HG02885 (cell line): ENCODE measurements around the gene SF3A2.

Experiments used
- ATAC-seq: cut with Tn5 transposase; IDR thresholded peaks from one replicate; pipeline ENCODE4 v1.9.1; 2021; ENCODE audit warnings: mild to moderate bottlenecking; ENCODE audit not compliant: unreplicated experiment, poor library complexity

SF3A2 gene

GRCh38 chr19:2207008-2207407 is 29.6 kb upstream of the SF3A2 start:
- ATAC-seq, result no peak

- no peak for ATAC-seq
These were observed 28.4 kb upstream of the SF3A2 start for GRCh38 chr19:2207991-2208860.

- ATAC-seq, result no peak
These were observed 27.6 kb upstream of the SF3A2 start for GRCh38 chr19:2208975-2209374.

- no peak for ATAC-seq
These were observed 27.2 kb upstream of the SF3A2 start for GRCh38 chr19:2209408-2209807.

- no peak for ATAC-seq
These were observed 26.4 kb upstream of the SF3A2 start for GRCh38 chr19:2210206-2210605.

- ATAC-seq, result no peak
These were observed 25.5 kb upstream of the SF3A2 start for GRCh38 chr19:2210987-2211740.

- ATAC-seq, result no peak
These were observed 23.5 kb upstream of the SF3A2 start for GRCh38 chr19:2212861-2213711.

- no peak for ATAC-seq
These were observed 22.8 kb upstream of the SF3A2 start for GRCh38 chr19:2213799-2214198.

GRCh38 chr19:2214251-2214650 is 22.4 kb upstream of the SF3A2 start:
- ATAC-seq, result no peak

- ATAC-seq, result no peak
These were observed 21.3 kb upstream of the SF3A2 start for GRCh38 chr19:2215281-2215751.

- ATAC-seq, result no peak
These were observed 20.0 kb upstream of the SF3A2 start for GRCh38 chr19:2216361-2217225.

- ATAC-seq, result no peak
These were observed 19.0 kb upstream of the SF3A2 start for GRCh38 chr19:2217591-2217990.

- no peak for ATAC-seq
These were observed 16.9 kb upstream of the SF3A2 start for GRCh38 chr19:2219726-2220125.

GRCh38 chr19:2221250-2221831 is 15.3 kb upstream of the SF3A2 start:
- ATAC-seq, result no peak

- ATAC-seq, result no peak
These were observed 14.7 kb upstream of the SF3A2 start for GRCh38 chr19:2221918-2222317.

GRCh38 chr19:2223391-2223790 is 13.2 kb upstream of the SF3A2 start:
- ATAC-seq, result no peak

- ATAC-seq, result no peak
These were observed 12.7 kb upstream of the SF3A2 start for GRCh38 chr19:2223959-2224358.

GRCh38 chr19:2224754-2225349 is 11.8 kb upstream of the SF3A2 start:
- ATAC-seq, result no peak
